ENCODE data around the gene CCDC174.

Gene CCDC174

GRCh38 chr3:14625443-14625842, 26.1 kb upstream of the CCDC174 start:
- H3K4me3 ChIP-seq (ENCODE audit: insufficient read depth, low read length, poor library complexity, severe bottlenecking), result no peak overlapping the region
- no peak overlapping the region for H3K9ac ChIP-seq (ENCODE audit: low read length)
- no peak overlapping the region for H3K4me2 ChIP-seq (ENCODE audit: low read depth, low read length, poor library complexity, severe bottlenecking)
- H2AFZ ChIP-seq (ENCODE audit: low read depth, low read length, severe bottlenecking), result no peak overlapping the region
- H3K36me3 ChIP-seq (ENCODE audit: low read length), result no peaks in the 10 kb centered on the region
- TF ChIP-seq CTCF (IDR thresholded peaks at IDR 0.05; ENCODE audit: insufficient read depth, low read length, poor library complexity, severe bottlenecking) (no peak), EZH2phosphoT487 (conservative IDR thresholded peaks at IDR 0.05; ENCODE audit: low read length) (no peak)
- H3K79me2 ChIP-seq (ENCODE audit: insufficient read depth, low read length), result no peaks in the 10 kb centered on the region
- H3K9me3 ChIP-seq (ENCODE audit: insufficient read depth, low read length), result no peaks in the 10 kb centered on the region
- H3K9me2 ChIP-seq (replicated peaks; ENCODE audit: insufficient read depth, low read length), result no peaks in the 10 kb centered on the region
- H3K27me3 ChIP-seq (ENCODE audit: low read length), result no peaks in the 10 kb centered on the region
- no peaks in the 10 kb centered on the region for H4K20me1 ChIP-seq (ENCODE audit: low read depth, low read length)
- H3F3A ChIP-seq (ENCODE audit: insufficient read depth), result no peaks in the 10 kb centered on the region
- H3K27ac ChIP-seq (ENCODE audit: low read depth, low read length), result no peak overlapping the region

- Histone ChIP-seq H3K4me2 (ENCODE audit: low read depth, low read length, poor library complexity, severe bottlenecking) (no peak overlapping the region), H3K9ac (ENCODE audit: low read length) (no peak overlapping the region), H3K36me3 (ENCODE audit: low read length) (no peaks in the 10 kb centered on the region), H3K4me3 (ENCODE audit: insufficient read depth, low read length, poor library complexity, severe bottlenecking) (no peak overlapping the region), H3K79me2 (ENCODE audit: insufficient read depth, low read length) (no peaks in the 10 kb centered on the region), H3F3A (ENCODE audit: insufficient read depth) (no peaks in the 10 kb centered on the region), H3K9me2 (replicated peaks; ENCODE audit: insufficient read depth, low read length) (no peaks in the 10 kb centered on the region), H3K9me3 (ENCODE audit: insufficient read depth, low read length) (no peaks in the 10 kb centered on the region), H4K20me1 (ENCODE audit: low read depth, low read length) (no peaks in the 10 kb centered on the region), H3K27me3 (ENCODE audit: low read length) (no peaks in the 10 kb centered on the region), H3K27ac (ENCODE audit: low read depth, low read length) (no peak overlapping the region), H2AFZ (ENCODE audit: low read depth, low read length, severe bottlenecking) (no peak overlapping the region)
- TF ChIP-seq EZH2phosphoT487 (conservative IDR thresholded peaks at IDR 0.05; ENCODE audit: low read length), result no peak
- no peak for TF ChIP-seq CTCF (IDR thresholded peaks at IDR 0.05; ENCODE audit: insufficient read depth, low read length, poor library complexity, severe bottlenecking)
Measured at GRCh38 chr3:14627815-14628214, 23.7 kb upstream of the CCDC174 start.

GRCh38 chr3:14628406-14628805, 23.2 kb upstream of the CCDC174 start:
- Histone ChIP-seq H3K4me2 (ENCODE audit: low read depth, low read length, poor library complexity, severe bottlenecking) (no peak overlapping the region), H3K9me3 (ENCODE audit: insufficient read depth, low read length) (no peaks in the 10 kb centered on the region), H3K36me3 (ENCODE audit: low read length) (no peaks in the 10 kb centered on the region), H3K9me2 (replicated peaks; ENCODE audit: insufficient read depth, low read length) (no peaks in the 10 kb centered on the region), H3K27ac (ENCODE audit: low read depth, low read length) (no peak overlapping the region), H3K27me3 (ENCODE audit: low read length) (no peaks in the 10 kb centered on the region), H4K20me1 (ENCODE audit: low read depth, low read length) (no peaks in the 10 kb centered on the region), H3K79me2 (ENCODE audit: insufficient read depth, low read length) (no peaks in the 10 kb centered on the region), H2AFZ (ENCODE audit: low read depth, low read length, severe bottlenecking) (no peak overlapping the region), H3K4me3 (ENCODE audit: insufficient read depth, low read length, poor library complexity, severe bottlenecking) (no peak overlapping the region), H3F3A (ENCODE audit: insufficient read depth) (no peaks in the 10 kb centered on the region), H3K9ac (ENCODE audit: low read length) (no peak overlapping the region)
- TF ChIP-seq CTCF (IDR thresholded peaks at IDR 0.05; ENCODE audit: insufficient read depth, low read length, poor library complexity, severe bottlenecking), result no peak
- TF ChIP-seq EZH2phosphoT487 (conservative IDR thresholded peaks at IDR 0.05; ENCODE audit: low read length), result no peak
